LoVo (cell line): ENCODE measurements around the gene TMEM106A.
"Not testable (repeated sequence)": the region's sequence is repeated elsewhere in the genome, so short reads cannot be mapped to it uniquely, and the experiment has no call there.

Experiments
- DNase-seq: peaks from one replicate; pipeline ENCODE4 v3.0.0-alpha.2; 2016; ENCODE audit warnings: low spot score

Gene TMEM106A

GRCh38 chr17:43211480-43212402 lies at the start of gene TMEM106A:
Gene TMEM106A (plus strand): TSS chr17:43211875. CDS start chr17:43213042, 1,167 bp downstream.
- peak; percentile 82 for DNase-seq

- not testable (repeated sequence) for DNase-seq
These were observed 45.7 kb upstream of the TMEM106A start for GRCh38 chr17:43165971-43166370.

- peak; percentile 30 for DNase-seq
These were observed 42.0 kb upstream of the TMEM106A start for GRCh38 chr17:43169561-43170139.

GRCh38 chr17:43170140-43170765 lies 41.4 kb upstream of the TMEM106A start:
- peak; percentile 97 for DNase-seq

GRCh38 chr17:43170766-43171585 lies 40.7 kb upstream of the TMEM106A start, which contains the start of gene NBR1:
Gene NBR1 (plus strand): TSS chr17:43171214. CDS start chr17:43175800, 4,586 bp downstream.
- peak; percentile 97 for DNase-seq

GRCh38 chr17:43171586-43172487 lies 39.8 kb upstream of the TMEM106A start:
- DNase-seq: peak; percentile 86

- DNase-seq: no peak
These were observed 36.2 kb upstream of the TMEM106A start for GRCh38 chr17:43175213-43176118.

- DNase-seq: peak; percentile 59
These were observed 35.5 kb upstream of the TMEM106A start for GRCh38 chr17:43176119-43176570.

- DNase-seq: no peak
These were observed 27.8 kb upstream of the TMEM106A start for GRCh38 chr17:43183921-43184320.

GRCh38 chr17:43186656-43187055 lies 25.0 kb upstream of the TMEM106A start:
- not testable (repeated sequence) for DNase-seq

- DNase-seq: no peak
These were observed 18.4 kb upstream of the TMEM106A start for GRCh38 chr17:43193251-43193650.

- DNase-seq: no peak
These were observed 12.0 kb upstream of the TMEM106A start for GRCh38 chr17:43199633-43200032.

GRCh38 chr17:43200127-43200526 lies 11.5 kb upstream of the TMEM106A start:
- DNase-seq: no peak

- not testable (repeated sequence) for DNase-seq
These were observed 8.7 kb upstream of the TMEM106A start for GRCh38 chr17:43203013-43203412.

GRCh38 chr17:43210576-43210975 lies 1.1 kb upstream of the TMEM106A start:
- DNase-seq: no peak

- DNase-seq: no peak
These were observed 574 bp upstream of the TMEM106A start for GRCh38 chr17:43211123-43211479.

- DNase-seq: no peak
These were observed 1.2 kb downstream of the TMEM106A start for GRCh38 chr17:43212641-43213490.

GRCh38 chr17:43213545-43213944 lies 1.9 kb downstream of the TMEM106A start:
- DNase-seq: no peak

GRCh38 chr17:43215341-43215740 lies 3.7 kb downstream of the TMEM106A start:
- DNase-seq: no peak
